ENCODE measurements around the gene ZFP36L2. TPM values are rescaled to one million over a fixed set of nuclear protein-coding genes. Genes with fewer than 3 reads are reported as not detected.

The ZFP36L2 gene
- total and polyA plus RNA-seq, 9 of the 15 experiments (the other 6 are each of a cell fraction or from before 2014, with no cell fraction given), result 4.1 to 60.6 (median 20.3) TPM

DNA sequence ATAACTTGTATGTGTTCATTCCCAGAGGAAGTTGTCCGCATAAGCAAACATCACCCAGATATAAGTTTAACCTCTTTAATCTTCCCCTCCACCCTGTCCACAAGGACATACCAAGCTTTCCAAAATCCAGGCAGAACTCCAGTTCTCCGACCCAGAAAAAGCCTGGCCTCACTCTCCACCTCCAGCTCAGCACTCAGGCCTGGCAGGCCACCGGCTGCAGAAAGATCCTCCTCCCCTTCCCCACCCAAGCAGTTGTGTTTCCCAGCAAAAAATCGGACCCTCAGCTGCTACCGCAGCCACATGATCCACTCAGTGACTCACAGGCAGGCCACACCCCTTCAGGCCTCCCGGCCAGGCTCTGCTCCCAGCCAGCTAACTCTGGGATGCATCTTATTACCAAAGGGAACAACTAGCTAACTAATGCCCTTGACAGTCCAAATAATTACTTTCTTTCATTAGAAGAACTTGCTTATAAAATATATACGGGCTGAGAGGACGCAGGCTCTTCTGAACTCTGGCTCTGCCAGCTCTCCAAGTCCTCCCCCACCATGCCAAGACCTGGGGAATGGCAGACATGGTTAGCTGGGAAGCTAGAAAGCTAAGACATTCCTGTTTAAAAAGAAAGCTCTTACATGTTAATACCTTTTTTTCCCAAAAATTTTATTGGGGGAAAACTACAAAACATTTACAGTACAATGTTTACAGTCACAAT lies 4.5 kb downstream of the ZFP36L2 start (continued):
- TF ChIP-seq, protein P1, sequence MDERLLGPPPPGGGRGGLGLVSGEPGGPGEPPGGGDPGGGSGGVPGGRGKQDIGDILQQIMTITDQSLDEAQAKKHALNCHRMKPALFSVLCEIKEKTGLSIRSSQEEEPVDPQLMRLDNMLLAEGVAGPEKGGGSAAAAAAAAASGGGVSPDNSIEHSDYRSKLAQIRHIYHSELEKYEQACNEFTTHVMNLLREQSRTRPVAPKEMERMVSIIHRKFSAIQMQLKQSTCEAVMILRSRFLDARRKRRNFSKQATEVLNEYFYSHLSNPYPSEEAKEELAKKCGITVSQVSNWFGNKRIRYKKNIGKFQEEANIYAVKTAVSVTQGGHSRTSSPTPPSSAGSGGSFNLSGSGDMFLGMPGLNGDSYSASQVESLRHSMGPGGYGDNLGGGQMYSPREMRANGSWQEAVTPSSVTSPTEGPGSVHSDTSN (CRISPR knock-in tag; IDR thresholded peaks at IDR 0.05; ENCODE audit: low read depth), result no peak
- TF ChIP-seq, protein P1 (tag; conservative IDR thresholded peaks at IDR 0.05; ENCODE audit: low read depth), result no peak
- TF ChIP-seq CBX1 (IDR thresholded peaks at IDR 0.05; ENCODE audit: low read depth) (0 out of 2 replicates have a peak, but pooled peaks have one; percentile 47), HDAC8 (tag; IDR thresholded peaks at IDR 0.05) (no peak), STAT5B (CRISPR knock-in tag; IDR thresholded peaks at IDR 0.05) (no peak), CHCHD3 (CRISPR knock-in tag; IDR thresholded peaks at IDR 0.05) (no peak), MECOM (CRISPR knock-in tag; IDR thresholded peaks at IDR 0.05) (no peak), MEF2A (IDR thresholded peaks at IDR 0.05; ENCODE audit: control insufficient read depth, low read depth, low read length) (no peak), HNRNPH1 (optimal IDR thresholded peaks at IDR 0.05; ENCODE audit: low read depth, low read length) (no peak)
- TF ChIP-seq, protein P2, sequence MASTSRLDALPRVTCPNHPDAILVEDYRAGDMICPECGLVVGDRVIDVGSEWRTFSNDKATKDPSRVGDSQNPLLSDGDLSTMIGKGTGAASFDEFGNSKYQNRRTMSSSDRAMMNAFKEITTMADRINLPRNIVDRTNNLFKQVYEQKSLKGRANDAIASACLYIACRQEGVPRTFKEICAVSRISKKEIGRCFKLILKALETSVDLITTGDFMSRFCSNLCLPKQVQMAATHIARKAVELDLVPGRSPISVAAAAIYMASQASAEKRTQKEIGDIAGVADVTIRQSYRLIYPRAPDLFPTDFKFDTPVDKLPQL (IDR thresholded peaks at IDR 0.05; ENCODE audit: extremely low read depth, insufficient read length), result no peak
- TF ChIP-seq, protein P3, sequence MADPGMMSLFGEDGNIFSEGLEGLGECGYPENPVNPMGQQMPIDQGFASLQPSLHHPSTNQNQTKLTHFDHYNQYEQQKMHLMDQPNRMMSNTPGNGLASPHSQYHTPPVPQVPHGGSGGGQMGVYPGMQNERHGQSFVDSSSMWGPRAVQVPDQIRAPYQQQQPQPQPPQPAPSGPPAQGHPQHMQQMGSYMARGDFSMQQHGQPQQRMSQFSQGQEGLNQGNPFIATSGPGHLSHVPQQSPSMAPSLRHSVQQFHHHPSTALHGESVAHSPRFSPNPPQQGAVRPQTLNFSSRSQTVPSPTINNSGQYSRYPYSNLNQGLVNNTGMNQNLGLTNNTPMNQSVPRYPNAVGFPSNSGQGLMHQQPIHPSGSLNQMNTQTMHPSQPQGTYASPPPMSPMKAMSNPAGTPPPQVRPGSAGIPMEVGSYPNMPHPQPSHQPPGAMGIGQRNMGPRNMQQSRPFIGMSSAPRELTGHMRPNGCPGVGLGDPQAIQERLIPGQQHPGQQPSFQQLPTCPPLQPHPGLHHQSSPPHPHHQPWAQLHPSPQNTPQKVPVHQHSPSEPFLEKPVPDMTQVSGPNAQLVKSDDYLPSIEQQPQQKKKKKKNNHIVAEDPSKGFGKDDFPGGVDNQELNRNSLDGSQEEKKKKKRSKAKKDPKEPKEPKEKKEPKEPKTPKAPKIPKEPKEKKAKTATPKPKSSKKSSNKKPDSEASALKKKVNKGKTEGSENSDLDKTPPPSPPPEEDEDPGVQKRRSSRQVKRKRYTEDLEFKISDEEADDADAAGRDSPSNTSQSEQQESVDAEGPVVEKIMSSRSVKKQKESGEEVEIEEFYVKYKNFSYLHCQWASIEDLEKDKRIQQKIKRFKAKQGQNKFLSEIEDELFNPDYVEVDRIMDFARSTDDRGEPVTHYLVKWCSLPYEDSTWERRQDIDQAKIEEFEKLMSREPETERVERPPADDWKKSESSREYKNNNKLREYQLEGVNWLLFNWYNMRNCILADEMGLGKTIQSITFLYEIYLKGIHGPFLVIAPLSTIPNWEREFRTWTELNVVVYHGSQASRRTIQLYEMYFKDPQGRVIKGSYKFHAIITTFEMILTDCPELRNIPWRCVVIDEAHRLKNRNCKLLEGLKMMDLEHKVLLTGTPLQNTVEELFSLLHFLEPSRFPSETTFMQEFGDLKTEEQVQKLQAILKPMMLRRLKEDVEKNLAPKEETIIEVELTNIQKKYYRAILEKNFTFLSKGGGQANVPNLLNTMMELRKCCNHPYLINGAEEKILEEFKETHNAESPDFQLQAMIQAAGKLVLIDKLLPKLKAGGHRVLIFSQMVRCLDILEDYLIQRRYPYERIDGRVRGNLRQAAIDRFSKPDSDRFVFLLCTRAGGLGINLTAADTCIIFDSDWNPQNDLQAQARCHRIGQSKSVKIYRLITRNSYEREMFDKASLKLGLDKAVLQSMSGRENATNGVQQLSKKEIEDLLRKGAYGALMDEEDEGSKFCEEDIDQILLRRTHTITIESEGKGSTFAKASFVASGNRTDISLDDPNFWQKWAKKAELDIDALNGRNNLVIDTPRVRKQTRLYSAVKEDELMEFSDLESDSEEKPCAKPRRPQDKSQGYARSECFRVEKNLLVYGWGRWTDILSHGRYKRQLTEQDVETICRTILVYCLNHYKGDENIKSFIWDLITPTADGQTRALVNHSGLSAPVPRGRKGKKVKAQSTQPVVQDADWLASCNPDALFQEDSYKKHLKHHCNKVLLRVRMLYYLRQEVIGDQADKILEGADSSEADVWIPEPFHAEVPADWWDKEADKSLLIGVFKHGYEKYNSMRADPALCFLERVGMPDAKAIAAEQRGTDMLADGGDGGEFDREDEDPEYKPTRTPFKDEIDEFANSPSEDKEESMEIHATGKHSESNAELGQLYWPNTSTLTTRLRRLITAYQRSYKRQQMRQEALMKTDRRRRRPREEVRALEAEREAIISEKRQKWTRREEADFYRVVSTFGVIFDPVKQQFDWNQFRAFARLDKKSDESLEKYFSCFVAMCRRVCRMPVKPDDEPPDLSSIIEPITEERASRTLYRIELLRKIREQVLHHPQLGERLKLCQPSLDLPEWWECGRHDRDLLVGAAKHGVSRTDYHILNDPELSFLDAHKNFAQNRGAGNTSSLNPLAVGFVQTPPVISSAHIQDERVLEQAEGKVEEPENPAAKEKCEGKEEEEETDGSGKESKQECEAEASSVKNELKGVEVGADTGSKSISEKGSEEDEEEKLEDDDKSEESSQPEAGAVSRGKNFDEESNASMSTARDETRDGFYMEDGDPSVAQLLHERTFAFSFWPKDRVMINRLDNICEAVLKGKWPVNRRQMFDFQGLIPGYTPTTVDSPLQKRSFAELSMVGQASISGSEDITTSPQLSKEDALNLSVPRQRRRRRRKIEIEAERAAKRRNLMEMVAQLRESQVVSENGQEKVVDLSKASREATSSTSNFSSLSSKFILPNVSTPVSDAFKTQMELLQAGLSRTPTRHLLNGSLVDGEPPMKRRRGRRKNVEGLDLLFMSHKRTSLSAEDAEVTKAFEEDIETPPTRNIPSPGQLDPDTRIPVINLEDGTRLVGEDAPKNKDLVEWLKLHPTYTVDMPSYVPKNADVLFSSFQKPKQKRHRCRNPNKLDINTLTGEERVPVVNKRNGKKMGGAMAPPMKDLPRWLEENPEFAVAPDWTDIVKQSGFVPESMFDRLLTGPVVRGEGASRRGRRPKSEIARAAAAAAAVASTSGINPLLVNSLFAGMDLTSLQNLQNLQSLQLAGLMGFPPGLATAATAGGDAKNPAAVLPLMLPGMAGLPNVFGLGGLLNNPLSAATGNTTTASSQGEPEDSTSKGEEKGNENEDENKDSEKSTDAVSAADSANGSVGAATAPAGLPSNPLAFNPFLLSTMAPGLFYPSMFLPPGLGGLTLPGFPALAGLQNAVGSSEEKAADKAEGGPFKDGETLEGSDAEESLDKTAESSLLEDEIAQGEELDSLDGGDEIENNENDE (IDR thresholded peaks at IDR 0.05; ENCODE audit: low read depth, low read length), result peak; percentile 64
- TF ChIP-seq, protein P4, sequence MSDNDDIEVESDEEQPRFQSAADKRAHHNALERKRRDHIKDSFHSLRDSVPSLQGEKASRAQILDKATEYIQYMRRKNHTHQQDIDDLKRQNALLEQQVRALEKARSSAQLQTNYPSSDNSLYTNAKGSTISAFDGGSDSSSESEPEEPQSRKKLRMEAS (CRISPR knock-in tag; IDR thresholded peaks at IDR 0.05), result no peak

Data from K562 (cell line).